ENCODE data around the gene TMEM42. TPM values are rescaled to one million over a fixed set of nuclear protein-coding genes. Genes with fewer than 3 reads are reported as not detected.
A peak's percentile ranks its signal among the peaks of the same experiment; 100 is the strongest.

TMEM42 gene
- total and polyA plus RNA-seq, 2 experiments from 2014 or later = 7.4 to 13.3 TPM

- no peak overlapping the region for H3K4me3 Mint-ChIP-seq
- H3K4me1 Mint-ChIP-seq = no peaks in the 10 kb centered on the region; the same call in 2 of the 3 replicates
- H3K27ac Mint-ChIP-seq = no peak overlapping the region
- H3K4me2 ChIP-seq = no peak overlapping the region
- no peaks in the 10 kb centered on the region for H4K20me1 ChIP-seq (replicated peaks; ENCODE audit: insufficient read depth)
- H3K36me3 ChIP-seq (ENCODE audit: insufficient read depth) = no peaks in the 10 kb centered on the region
- no peaks in the 10 kb centered on the region for H3K27me3 ChIP-seq (ENCODE audit: insufficient read depth)
- no peaks in the 10 kb centered on the region for H3F3A ChIP-seq (replicated peaks; ENCODE audit: low read depth)
- H3K27me3 Mint-ChIP-seq (ENCODE audit: insufficient read depth, low read depth, poor library complexity) = no peaks in the 10 kb centered on the region
- peak; percentile 60 for DNase-seq (ENCODE audit: low spot score)
- no peak overlapping the region for H3K27ac ChIP-seq (ENCODE audit: low read depth)
- H3K9me3 Mint-ChIP-seq = no peaks in the 10 kb centered on the region; the same call in 1 of the 3 replicates
- no peak overlapping the region for H3K4me3 ChIP-seq
- TF ChIP-seq NANOG (IDR thresholded peaks at IDR 0.05; ENCODE audit: borderline replicate concordance) = no peak
- TF ChIP-seq, protein P1, sequence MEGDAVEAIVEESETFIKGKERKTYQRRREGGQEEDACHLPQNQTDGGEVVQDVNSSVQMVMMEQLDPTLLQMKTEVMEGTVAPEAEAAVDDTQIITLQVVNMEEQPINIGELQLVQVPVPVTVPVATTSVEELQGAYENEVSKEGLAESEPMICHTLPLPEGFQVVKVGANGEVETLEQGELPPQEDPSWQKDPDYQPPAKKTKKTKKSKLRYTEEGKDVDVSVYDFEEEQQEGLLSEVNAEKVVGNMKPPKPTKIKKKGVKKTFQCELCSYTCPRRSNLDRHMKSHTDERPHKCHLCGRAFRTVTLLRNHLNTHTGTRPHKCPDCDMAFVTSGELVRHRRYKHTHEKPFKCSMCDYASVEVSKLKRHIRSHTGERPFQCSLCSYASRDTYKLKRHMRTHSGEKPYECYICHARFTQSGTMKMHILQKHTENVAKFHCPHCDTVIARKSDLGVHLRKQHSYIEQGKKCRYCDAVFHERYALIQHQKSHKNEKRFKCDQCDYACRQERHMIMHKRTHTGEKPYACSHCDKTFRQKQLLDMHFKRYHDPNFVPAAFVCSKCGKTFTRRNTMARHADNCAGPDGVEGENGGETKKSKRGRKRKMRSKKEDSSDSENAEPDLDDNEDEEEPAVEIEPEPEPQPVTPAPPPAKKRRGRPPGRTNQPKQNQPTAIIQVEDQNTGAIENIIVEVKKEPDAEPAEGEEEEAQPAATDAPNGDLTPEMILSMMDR (conservative IDR thresholded peaks at IDR 0.05; ENCODE audit: low read depth in 2 of 2) = peak; percentile 42 to 64
- peak; percentile 89 for ATAC-seq
- no peaks in the 10 kb centered on the region for H3K79me2 ChIP-seq (replicated peaks; ENCODE audit: insufficient read depth)
- peaks cover 7% of the 10 kb centered on the region; the same call in 2 of the 3 replicates for H3K36me3 Mint-ChIP-seq (ENCODE audit: low read depth)
- H2AFZ ChIP-seq = no peak overlapping the region
- H3K9me2 ChIP-seq (ENCODE audit: insufficient read depth) = peaks cover 1% of the 10 kb centered on the region; the same call in 1 of the 2 replicates
- H3K4me1 ChIP-seq (ENCODE audit: insufficient read depth) = no peaks in the 10 kb centered on the region
Measured at GRCh38 chr3:44914936-44915335, 53.2 kb downstream of the TMEM42 start.

MicroRNA genes within 50 kb of the gene (microRNA counts, 767-probe panel; counts per million panel counts)
- microRNA hsa-miR-564 = not detected

Other genes with a start within 250 kb of the TMEM42 start
- 15.1 and 18.9 TPM in 2 replicates for gene ZNF197, start 236.9 kb upstream of the TMEM42 start, total RNA-seq (2014; rRNA removed; shearing (Covaris generic))
- gene ZNF197, start 236.9 kb upstream of the TMEM42 start, polyA plus RNA-seq (2016; fragmentation: Nextera tagmentation; extraction: Ambion mirVana) = 5.6 and 5.9 TPM in 2 replicates
- 20.9 and 26.2 TPM in 2 replicates for gene ZNF35, start 213.2 kb upstream of the TMEM42 start, total RNA-seq (2014; rRNA removed; shearing (Covaris generic))
- 18.5 and 19.2 TPM in 2 replicates for gene ZNF35, start 213.2 kb upstream of the TMEM42 start, polyA plus RNA-seq (2016; fragmentation: Nextera tagmentation; extraction: Ambion mirVana)
- 3.2 and 4.7 TPM in 2 replicates for gene ZNF502, start 149.3 kb upstream of the TMEM42 start, total RNA-seq (2014; rRNA removed; shearing (Covaris generic))
- gene ZNF502, start 149.3 kb upstream of the TMEM42 start, polyA plus RNA-seq (2016; fragmentation: Nextera tagmentation; extraction: Ambion mirVana) = 1.7 and 2.9 TPM in 2 replicates
- gene ZNF501, start 132.3 kb upstream of the TMEM42 start, total RNA-seq (2014; rRNA removed; shearing (Covaris generic)) = 6.6 and 8.0 TPM in 2 replicates
- gene ZNF501, start 132.3 kb upstream of the TMEM42 start, polyA plus RNA-seq (2016; fragmentation: Nextera tagmentation; extraction: Ambion mirVana) = 3.3 and 4.2 TPM in 2 replicates
- 48.1 and 49.2 TPM in 2 replicates for gene KIAA1143, start 100.3 kb upstream of the TMEM42 start, total RNA-seq (2014; rRNA removed; shearing (Covaris generic))
- gene KIAA1143, start 100.3 kb upstream of the TMEM42 start, polyA plus RNA-seq (2016; fragmentation: Nextera tagmentation; extraction: Ambion mirVana) = 63.9 and 75.4 TPM in 2 replicates
- gene KIF15, start 100.1 kb upstream of the TMEM42 start, total RNA-seq (2014; rRNA removed; shearing (Covaris generic)) = 21.2 and 26.2 TPM in 2 replicates
- gene KIF15, start 100.1 kb upstream of the TMEM42 start, polyA plus RNA-seq (2016; fragmentation: Nextera tagmentation; extraction: Ambion mirVana) = 21.8 and 25.8 TPM in 2 replicates
- not detected in 2 replicates for gene TGM4, start 12.7 kb downstream of the TMEM42 start, total RNA-seq (2014; rRNA removed; shearing (Covaris generic))
- gene TGM4, start 12.7 kb downstream of the TMEM42 start, polyA plus RNA-seq (2016; fragmentation: Nextera tagmentation; extraction: Ambion mirVana) = not detected in 2 replicates
- 71.7 and 84.2 TPM in 2 replicates for gene ZDHHC3, start 114.3 kb downstream of the TMEM42 start, total RNA-seq (2014; rRNA removed; shearing (Covaris generic))
- 27.5 and 28.9 TPM in 2 replicates for gene ZDHHC3, start 114.3 kb downstream of the TMEM42 start, polyA plus RNA-seq (2016; fragmentation: Nextera tagmentation; extraction: Ambion mirVana)
- 84.8 and 99.4 TPM in 2 replicates for gene EXOSC7, start 114.3 kb downstream of the TMEM42 start, total RNA-seq (2014; rRNA removed; shearing (Covaris generic))
- gene EXOSC7, start 114.3 kb downstream of the TMEM42 start, polyA plus RNA-seq (2016; fragmentation: Nextera tagmentation; extraction: Ambion mirVana) = 114 and 120 TPM in 2 replicates
- not detected in 2 replicates for gene CLEC3B, start 164.4 kb downstream of the TMEM42 start, total RNA-seq (2014; rRNA removed; shearing (Covaris generic))
- gene CLEC3B, start 164.4 kb downstream of the TMEM42 start, polyA plus RNA-seq (2016; fragmentation: Nextera tagmentation; extraction: Ambion mirVana) = not detected in 2 replicates

All from GM23338 (cell line).